Bronchial epithelial cell (primary cell): ENCODE results near the gene OAS3. TPM values are rescaled to one million over a fixed set of nuclear protein-coding genes. Genes with fewer than 3 reads are reported as not detected.
A peak's percentile ranks its signal among the peaks of the same experiment; 100 is the strongest.

Source experiments
- DNase-seq: peaks from one replicate; pipeline ENCODE4 v3.0.0-alpha.2; 2010; ENCODE audit warnings: low read depth
- FAIRE-seq: peaks from 2 replicates; lab custom pipeline; 2011; peaks lifted over from hg19 to GRCh38; lab: Jason Lieb, UNC
- H3K27me3 ChIP-seq: 2 replicates; pipeline ENCODE4 v1.5.1; 2011; ENCODE audit warnings: low read length; ENCODE audit not compliant: control insufficient read depth, insufficient read depth
- H3K36me3 ChIP-seq: 2 replicates; pipeline ENCODE4 v1.5.1; 2011; ENCODE audit warnings: low read length; ENCODE audit not compliant: control insufficient read depth, insufficient read depth
- H3K4me3 ChIP-seq: 2 replicates; pipeline ENCODE4 v1.5.1; 2011; ENCODE audit warnings: mild to moderate bottlenecking, low read depth, low read length, control low read depth
- CTCF ChIP-seq: IDR thresholded peaks from 2 replicates; pipeline ENCODE4 v1.5.1; 2011; ENCODE audit warnings: mild to moderate bottlenecking, moderate library complexity, low read length, control low read depth, inconsistent platforms; ENCODE audit not compliant: insufficient read depth, severe bottlenecking
- total RNA-seq: library from RNA; depleted of rRNA; stranded (reverse); fragments of >200 nt; gene quantifications from 2 replicates; pipeline ENCODE4 v1.2.1, GENCODE V29; 2014

OAS3 gene
- total RNA-seq, 1 donor from 2014 or later, result 1.3 TPM

GRCh38 chr12:112989806-112990205, 51.5 kb downstream of the OAS3 start:
- DNase-seq (no peak), FAIRE-seq (no peak)
- Histone ChIP-seq H3K36me3 (no peaks in the 10 kb centered on the region), H3K4me3 (no peak overlapping the region), H3K27me3 (no peaks in the 10 kb centered on the region)
- TF ChIP-seq CTCF, result no peak

GRCh38 chr12:112992541-112993398, 54.5 kb downstream of the OAS3 start:
- FAIRE-seq, result no peak
- peak; percentile 62 for DNase-seq
- Histone ChIP-seq H3K27me3 (no peaks in the 10 kb centered on the region), H3K36me3 (no peaks in the 10 kb centered on the region), H3K4me3 (no peak overlapping the region)
- peak; percentile 84 for TF ChIP-seq CTCF

DNA sequence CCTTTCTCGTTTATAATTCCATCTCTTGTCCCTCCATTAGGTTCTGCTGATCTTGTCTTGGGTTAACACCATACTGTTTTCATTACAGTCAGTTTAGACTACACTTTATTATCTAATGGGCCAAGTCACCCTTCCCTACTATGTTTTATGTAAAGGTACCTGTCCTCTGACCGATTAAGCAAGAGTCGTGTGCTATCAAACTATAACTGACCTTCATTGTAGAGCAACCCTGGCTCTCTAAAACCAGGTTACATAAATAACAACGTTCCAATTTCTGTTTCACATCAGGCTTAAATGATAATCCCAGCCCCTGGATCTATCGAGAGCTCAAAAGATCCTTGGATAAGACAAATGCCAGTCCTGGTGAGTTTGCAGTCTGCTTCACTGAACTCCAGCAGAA, 56.7 kb downstream of the OAS3 start:
- no peak for TF ChIP-seq CTCF
- DNase-seq (no peak), FAIRE-seq (no peak)
- Histone ChIP-seq H3K4me3 (no peak overlapping the region), H3K27me3 (no peaks in the 10 kb centered on the region), H3K36me3 (no peaks in the 10 kb centered on the region)

DNA sequence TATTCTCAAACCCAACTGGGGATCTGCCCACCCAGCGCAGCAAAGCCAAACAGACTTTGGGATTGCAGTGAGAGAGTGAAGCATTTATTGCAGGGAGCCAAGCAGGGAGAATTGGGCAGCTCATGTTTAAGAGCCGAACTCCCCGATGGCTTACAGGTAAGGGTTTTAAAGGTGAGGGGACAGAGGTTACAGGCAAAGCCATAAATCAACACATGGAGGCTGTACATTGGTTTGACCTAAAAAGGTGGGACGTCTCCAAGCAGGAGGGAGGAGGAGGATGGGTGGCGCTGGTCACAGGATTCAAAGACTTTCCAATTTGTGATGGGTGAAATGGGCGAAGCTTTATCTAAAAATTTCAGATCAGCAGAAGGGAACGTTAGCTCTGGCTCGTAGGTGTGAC, 58.2 kb downstream of the OAS3 start:
- DNase-seq, result no peak
- Histone ChIP-seq H3K27me3 (no peaks in the 10 kb centered on the region), H3K4me3 (no peak overlapping the region), H3K36me3 (no peaks in the 10 kb centered on the region)
- no peak for TF ChIP-seq CTCF
- no peak for FAIRE-seq

- Histone ChIP-seq H3K36me3 (no peaks in the 10 kb centered on the region), H3K4me3 (no peak overlapping the region), H3K27me3 (no peaks in the 10 kb centered on the region)
- FAIRE-seq, result no peak
- TF ChIP-seq CTCF, result no peak
- no peak for DNase-seq
These were observed 59.2 kb downstream of the OAS3 start for GRCh38 chr12:112997506-112997905.
